K562 (cell line): ENCODE measurements around the gene VSNL1. TPM values are rescaled to one million over a fixed set of nuclear protein-coding genes. Genes with fewer than 3 reads are reported as not detected.

Source experiments
- EWSR1 ChIP-seq: fragments of 450-650 bp; IDR thresholded peaks from 2 replicates; pipeline ENCODE4 v1.6.1; 2018; ENCODE audit warnings: borderline replicate concordance, mild to moderate bottlenecking, low read depth, moderate library complexity; ENCODE audit not compliant: partially characterized antibody
- KDM5B ChIP-seq: fragments of 200-600 bp; sonication (generic); IDR thresholded peaks from 2 replicates; pipeline ENCODE4 v1.6.1; 2012; ENCODE audit warnings: low read depth, mild to moderate bottlenecking, moderate library complexity, low read length, control low read depth, inconsistent platforms; ENCODE audit not compliant: insufficient replicate concordance
- NCOA1 ChIP-seq: fragments of 450-650 bp; IDR thresholded peaks from 2 replicates; pipeline ENCODE4 v1.6.1; 2016; ENCODE audit warnings: low read depth
- PCBP1 ChIP-seq: fragments of 200-400 bp; formaldehyde crosslinking; IDR thresholded peaks from 2 replicates; pipeline ENCODE4 v1.6.1; 2018; ENCODE audit warnings: mild to moderate bottlenecking, low read depth, low read length; ENCODE audit not compliant: poor library complexity, severe bottlenecking
- SP1 ChIP-seq: sonication (generic); formaldehyde crosslinking; IDR thresholded peaks from 2 replicates; pipeline ENCODE4 v1.8.1; 2022; ENCODE audit warnings: mild to moderate bottlenecking, missing genetic modification reagents
- ZNF695 ChIP-seq: fragments of 450-650 bp; formaldehyde crosslinking; IDR thresholded peaks from 2 replicates; pipeline ENCODE4 v1.4.0; 2020; ENCODE audit warnings: mild to moderate bottlenecking, moderate library complexity
- polyA plus RNA-seq, 8 experiments: library from polyadenylated mRNA; depleted of rRNA in 4 of 8; stranded (reverse) in 5 of 8; unstranded in 3 of 8; fragments of >200 nt; fragmentation: Nextera tagmentation in 2 of 8; fragmentation: Illumina TruSeq in 1 of 8; extraction: Ambion mirVana in 2 of 8; extraction: Trizol in 1 of 8; gene quantifications; 2 replicates each; pipeline versions ENCODE4 v1.2.1 to v1.2.3, GENCODE V29; 2011 to 2014; ENCODE audit warnings: inconsistent platforms in 1 of 8, missing spikeins in 1 of 8
- total RNA-seq, 7 experiments: library from RNA; depleted of rRNA in 6 of 7; stranded (reverse); fragments of >200 nt in 6 of 7; fragmentation: Illumina TruSeq in 2 of 7; extraction: Trizol in 2 of 7; gene quantifications; 2 replicates each; pipeline versions ENCODE4 v1.2.1 to v1.2.3, GENCODE V29; 2011 to 2021; ENCODE audit warnings: low replicate concordance in 1 of 7
- TF ChIP-seq, protein P1 (sequence below): sonication (generic); formaldehyde crosslinking; IDR thresholded peaks from 2 replicates; pipeline ENCODE4 v1.8.1; 2023; ENCODE audit warnings: missing genetic modification reagents, mild to moderate bottlenecking, borderline replicate concordance

Gene VSNL1
- total and polyA plus RNA-seq, 9 of the 15 experiments (the other 6 are each of a cell fraction or from before 2014, with no cell fraction given), result 0.20 TPM; not detected in 8

- TF ChIP-seq, protein P1, sequence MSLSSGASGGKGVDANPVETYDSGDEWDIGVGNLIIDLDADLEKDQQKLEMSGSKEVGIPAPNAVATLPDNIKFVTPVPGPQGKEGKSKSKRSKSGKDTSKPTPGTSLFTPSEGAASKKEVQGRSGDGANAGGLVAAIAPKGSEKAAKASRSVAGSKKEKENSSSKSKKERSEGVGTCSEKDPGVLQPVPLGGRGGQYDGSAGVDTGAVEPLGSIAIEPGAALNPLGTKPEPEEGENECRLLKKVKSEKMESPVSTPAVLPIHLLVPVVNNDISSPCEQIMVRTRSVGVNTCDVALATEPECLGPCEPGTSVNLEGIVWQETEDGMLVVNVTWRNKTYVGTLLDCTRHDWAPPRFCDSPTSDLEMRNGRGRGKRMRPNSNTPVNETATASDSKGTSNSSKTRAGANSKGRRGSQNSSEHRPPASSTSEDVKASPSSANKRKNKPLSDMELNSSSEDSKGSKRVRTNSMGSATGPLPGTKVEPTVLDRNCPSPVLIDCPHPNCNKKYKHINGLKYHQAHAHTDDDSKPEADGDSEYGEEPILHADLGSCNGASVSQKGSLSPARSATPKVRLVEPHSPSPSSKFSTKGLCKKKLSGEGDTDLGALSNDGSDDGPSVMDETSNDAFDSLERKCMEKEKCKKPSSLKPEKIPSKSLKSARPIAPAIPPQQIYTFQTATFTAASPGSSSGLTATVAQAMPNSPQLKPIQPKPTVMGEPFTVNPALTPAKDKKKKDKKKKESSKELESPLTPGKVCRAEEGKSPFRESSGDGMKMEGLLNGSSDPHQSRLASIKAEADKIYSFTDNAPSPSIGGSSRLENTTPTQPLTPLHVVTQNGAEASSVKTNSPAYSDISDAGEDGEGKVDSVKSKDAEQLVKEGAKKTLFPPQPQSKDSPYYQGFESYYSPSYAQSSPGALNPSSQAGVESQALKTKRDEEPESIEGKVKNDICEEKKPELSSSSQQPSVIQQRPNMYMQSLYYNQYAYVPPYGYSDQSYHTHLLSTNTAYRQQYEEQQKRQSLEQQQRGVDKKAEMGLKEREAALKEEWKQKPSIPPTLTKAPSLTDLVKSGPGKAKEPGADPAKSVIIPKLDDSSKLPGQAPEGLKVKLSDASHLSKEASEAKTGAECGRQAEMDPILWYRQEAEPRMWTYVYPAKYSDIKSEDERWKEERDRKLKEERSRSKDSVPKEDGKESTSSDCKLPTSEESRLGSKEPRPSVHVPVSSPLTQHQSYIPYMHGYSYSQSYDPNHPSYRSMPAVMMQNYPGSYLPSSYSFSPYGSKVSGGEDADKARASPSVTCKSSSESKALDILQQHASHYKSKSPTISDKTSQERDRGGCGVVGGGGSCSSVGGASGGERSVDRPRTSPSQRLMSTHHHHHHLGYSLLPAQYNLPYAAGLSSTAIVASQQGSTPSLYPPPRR (CRISPR knock-in tag), result no peak
- no peak for TF ChIP-seq NCOA1
- no peak for TF ChIP-seq EWSR1
- no peak for TF ChIP-seq ZNF695 (CRISPR knock-in tag)
- TF ChIP-seq PCBP1, result no peak
- TF ChIP-seq SP1, result no peak
- no peak for TF ChIP-seq KDM5B
- TF ChIP-seq, all 486 proteins: peak for 0
Measured at GRCh38 chr2:17688600-17688999, 148.1 kb downstream of the VSNL1 start (continued).
